ENCODE data around the gene STIM2. TPM values are rescaled to one million over a fixed set of nuclear protein-coding genes. Genes with fewer than 3 reads are reported as not detected.

Gene STIM2
- total and polyA plus RNA-seq, 2 of the 4 experiments (the other 2 are of a cell fraction): 16.1 to 27.6 TPM

DNA sequence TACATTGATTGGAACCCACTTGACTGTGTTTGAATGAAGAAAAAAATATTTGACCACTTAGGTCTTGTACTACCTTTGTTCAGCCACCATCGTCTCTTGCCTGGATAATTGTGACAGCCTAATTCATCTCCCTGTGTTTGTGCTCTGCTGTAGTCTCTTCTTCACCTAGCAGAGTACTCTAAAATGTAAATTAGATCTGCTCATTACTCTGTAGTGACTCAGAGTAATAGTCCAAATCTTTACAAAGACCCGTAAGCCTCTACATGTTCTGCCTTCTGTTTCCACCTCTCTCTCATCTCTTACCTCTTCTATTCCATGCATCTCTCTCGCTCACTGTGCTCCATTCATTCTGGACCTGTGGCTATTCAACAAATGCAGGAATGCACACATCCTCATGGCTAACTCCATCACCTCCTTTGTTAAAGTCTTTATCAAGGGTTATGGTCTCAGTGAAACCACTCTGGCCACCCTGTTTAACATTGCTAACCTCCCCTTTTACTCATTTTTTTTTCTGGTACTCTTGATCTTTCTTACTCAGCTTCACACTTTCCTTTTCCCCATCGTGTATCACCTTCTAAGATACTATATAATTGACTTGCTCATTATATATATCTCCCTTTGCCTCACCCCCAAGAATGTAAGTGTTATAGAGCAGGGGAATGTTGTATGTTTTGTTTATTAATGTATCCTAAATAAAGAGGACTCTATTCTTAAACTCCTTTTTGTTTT, 98.4 kb downstream of the STIM2 start:
- no peak for ATAC-seq (ENCODE audit: low read depth)
- no peak overlapping the region for H2BK5ac ChIP-seq (ENCODE audit: low read depth, low read length, poor library complexity, severe bottlenecking)

More for the DNA sequence above, 98.4 kb downstream of the STIM2 start:
- Histone ChIP-seq H3K9ac (ENCODE audit: low read depth, low read length) (no peak overlapping the region), H2AK5ac (ENCODE audit: low read depth, low read length) (no peak overlapping the region), H2BK15ac (ENCODE audit: low read depth, low read length) (no peak overlapping the region), H3K56ac (ENCODE audit: extremely low read depth, insufficient read depth, low read length) (no peak overlapping the region), H3K9me1 (ENCODE audit: insufficient read depth, low read length) (peaks cover 3% of the 10 kb centered on the region; the same call in 1 of the 2 replicates), H3K36me3 (ENCODE audit: control insufficient read depth, insufficient read depth, low read length) (no peaks in the 10 kb centered on the region; the same call in 1 of the 2 replicates), H4K91ac (ENCODE audit: insufficient read depth, low read depth, low read length) (no peak overlapping the region), H2BK20ac (ENCODE audit: low read depth, low read length) (no peak overlapping the region), H2AK9ac (replicated peaks; ENCODE audit: low read depth, low read length, poor library complexity) (no peak overlapping the region), H4K5ac (ENCODE audit: low read depth, low read length) (no peak overlapping the region), H3K4me1 (ENCODE audit: control insufficient read depth, insufficient read depth, low read length) (peaks cover 2% of the 10 kb centered on the region; the same call in 1 of the 2 replicates), H3K18ac (ENCODE audit: low read depth, low read length) (no peak overlapping the region), H3K27me3 (ENCODE audit: control insufficient read depth, insufficient read depth, low read length) (no peaks in the 10 kb centered on the region), H3K14ac (replicated peaks; ENCODE audit: low read depth, low read length) (no peak overlapping the region), H2AFZ (replicated peaks; ENCODE audit: low read length, poor library complexity) (no peak overlapping the region), H4K8ac (ENCODE audit: low read depth in 2 of 2, low read length in 2 of 2) (no peak overlapping the region), H3K9me3 (ENCODE audit: control insufficient read depth, insufficient read depth, low read length) (no peaks in the 10 kb centered on the region), H3K4me3 (ENCODE audit: insufficient read depth, low read depth, low read length) (no peak overlapping the region), H4K20me1 (ENCODE audit: insufficient read depth, low read length) (no peaks in the 10 kb centered on the region; the same call in 1 of the 2 replicates), H3K4me2 (ENCODE audit: low read depth, low read length) (no peak overlapping the region), H3K4ac (ENCODE audit: low read depth, low read length) (no peak overlapping the region), H3K27ac (ENCODE audit: insufficient read depth, low read length) (no peak overlapping the region), H2BK120ac (ENCODE audit: low read depth, low read length) (no peak overlapping the region), H3K79me1 (ENCODE audit: low read depth in 1 of 2, low read length in 2 of 2) (no peaks in the 10 kb centered on the region; a peak in 1 of 4 replicates), H3K23ac (ENCODE audit: low read depth, low read length) (no peak overlapping the region)
- in situ Hi-C loops (cut with MboI; ENCODE audit: low sequenced_read_pairs) (no loop called here), intact Hi-C loops (cut with micrococcal nuclease) (no loop called here), dilution Hi-C loops (cut with HindIII; ENCODE audit: low sequenced_read_pairs, unreplicated experiment) (no loop called here)
- no TSS peak for BruUV-seq (replicated peaks)
- TF ChIP-seq NFE2L2 (IDR thresholded peaks at IDR 0.05; ENCODE audit: low read depth, low read length): no peak
- TF ChIP-seq SMC3 (IDR thresholded peaks at IDR 0.05; ENCODE audit: low read depth, low read length): no peak
- TF ChIP-seq, protein P1, sequence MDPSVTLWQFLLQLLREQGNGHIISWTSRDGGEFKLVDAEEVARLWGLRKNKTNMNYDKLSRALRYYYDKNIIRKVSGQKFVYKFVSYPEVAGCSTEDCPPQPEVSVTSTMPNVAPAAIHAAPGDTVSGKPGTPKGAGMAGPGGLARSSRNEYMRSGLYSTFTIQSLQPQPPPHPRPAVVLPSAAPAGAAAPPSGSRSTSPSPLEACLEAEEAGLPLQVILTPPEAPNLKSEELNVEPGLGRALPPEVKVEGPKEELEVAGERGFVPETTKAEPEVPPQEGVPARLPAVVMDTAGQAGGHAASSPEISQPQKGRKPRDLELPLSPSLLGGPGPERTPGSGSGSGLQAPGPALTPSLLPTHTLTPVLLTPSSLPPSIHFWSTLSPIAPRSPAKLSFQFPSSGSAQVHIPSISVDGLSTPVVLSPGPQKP (IDR thresholded peaks at IDR 0.05; ENCODE audit: borderline replicate concordance, low read depth, low read length): no peak
- 100% methylated on average over 2 of the region's 4 CpGs; no CpG with 5 or more reads in 1 of the 2 experiments for WGBS, 2 experiments (ENCODE audit: extremely low coverage in 2 of 2, insufficient read length in 1 of 2)
- ChIA-PET POLR2A (ENCODE audit: unreplicated experiment) (no interaction called here), CTCF (no interaction called here)
- DNase-seq: no peak
